Measurements from ENCODE around the gene MLPH.

DNA sequence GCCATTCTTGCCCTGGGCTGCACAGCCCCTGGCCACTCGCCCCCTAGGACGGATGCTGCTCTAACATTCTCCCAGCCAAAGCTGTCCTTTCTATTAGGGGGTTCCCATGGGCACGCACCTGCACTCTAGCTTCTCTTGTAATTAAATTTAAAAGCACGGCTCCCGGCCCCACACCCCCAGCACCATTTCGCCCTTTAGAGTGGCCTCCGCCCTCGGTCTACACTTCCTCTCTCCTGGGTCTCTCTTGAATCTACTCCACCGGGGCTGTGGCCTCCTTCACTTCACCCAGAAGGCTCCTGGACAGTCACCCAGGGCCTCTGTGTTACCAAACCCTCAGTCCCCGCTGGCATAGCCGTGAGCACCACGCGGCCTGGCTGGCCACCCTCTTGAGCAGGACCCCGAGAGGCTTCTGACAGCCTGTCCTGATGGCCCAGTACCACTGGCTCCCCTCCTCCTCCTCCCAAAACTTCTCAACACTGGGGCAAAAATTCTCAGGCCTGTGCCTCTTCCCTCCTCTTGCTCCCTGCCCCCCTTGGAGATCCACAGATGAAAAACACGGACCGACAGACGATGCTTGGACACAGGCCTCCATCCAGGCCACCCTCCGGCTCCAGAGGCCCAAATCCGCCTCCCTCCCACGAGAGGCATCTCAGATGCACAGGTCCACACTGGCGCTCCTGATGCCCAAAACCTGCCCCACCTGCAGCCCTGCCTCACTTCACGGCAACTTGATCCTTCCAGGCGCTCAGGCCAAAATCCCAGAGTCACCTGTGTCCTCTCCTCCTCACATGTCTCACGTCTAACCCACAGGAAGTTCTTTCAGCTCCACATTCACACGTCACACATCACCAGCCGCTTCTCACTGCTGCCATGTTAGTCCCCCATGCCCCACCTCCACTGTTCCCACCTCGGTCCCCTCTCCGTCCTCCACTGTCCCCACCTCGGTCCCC lies 110.4 kb downstream of the MLPH start:
- TF ChIP-seq, protein P1, sequence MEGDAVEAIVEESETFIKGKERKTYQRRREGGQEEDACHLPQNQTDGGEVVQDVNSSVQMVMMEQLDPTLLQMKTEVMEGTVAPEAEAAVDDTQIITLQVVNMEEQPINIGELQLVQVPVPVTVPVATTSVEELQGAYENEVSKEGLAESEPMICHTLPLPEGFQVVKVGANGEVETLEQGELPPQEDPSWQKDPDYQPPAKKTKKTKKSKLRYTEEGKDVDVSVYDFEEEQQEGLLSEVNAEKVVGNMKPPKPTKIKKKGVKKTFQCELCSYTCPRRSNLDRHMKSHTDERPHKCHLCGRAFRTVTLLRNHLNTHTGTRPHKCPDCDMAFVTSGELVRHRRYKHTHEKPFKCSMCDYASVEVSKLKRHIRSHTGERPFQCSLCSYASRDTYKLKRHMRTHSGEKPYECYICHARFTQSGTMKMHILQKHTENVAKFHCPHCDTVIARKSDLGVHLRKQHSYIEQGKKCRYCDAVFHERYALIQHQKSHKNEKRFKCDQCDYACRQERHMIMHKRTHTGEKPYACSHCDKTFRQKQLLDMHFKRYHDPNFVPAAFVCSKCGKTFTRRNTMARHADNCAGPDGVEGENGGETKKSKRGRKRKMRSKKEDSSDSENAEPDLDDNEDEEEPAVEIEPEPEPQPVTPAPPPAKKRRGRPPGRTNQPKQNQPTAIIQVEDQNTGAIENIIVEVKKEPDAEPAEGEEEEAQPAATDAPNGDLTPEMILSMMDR (IDR thresholded peaks at IDR 0.05), result no peak
- no peak for TF ChIP-seq EZH2 (IDR thresholded peaks at IDR 0.05)
- TF ChIP-seq EZH2phosphoT487 (IDR thresholded peaks at IDR 0.05), result no peak

Data from neural progenitor cell (in vitro differentiated cells).